PC-3 (cell line): ENCODE measurements around the gene PAX4. TPM values are rescaled to one million over a fixed set of nuclear protein-coding genes. Genes with fewer than 3 reads are reported as not detected.

Experiments used
- ATAC-seq: fragments of 200-7000 bp; cut with Tn5 transposase; 2 replicates; pipeline ENCODE4 v1.9.1; 2020; ENCODE audit warnings: mild to moderate bottlenecking, moderate library complexity
- BruUV-seq: library from RNA; stranded (reverse); fragments of 400-500 nt; replicated peaks from 2 replicates; lab custom pipeline; 2021; lab: Mats Ljungman, UMichigan
- CTCF ChIA-PET: fragments of 300-600 bp; sonication (Branson Sonifier 250); formaldehyde crosslinking; loops from one replicate; lab custom pipeline; 2022; ENCODE audit warnings: antibody characterized with exemption; lab: Charles Lee
- POLR2A ChIA-PET: fragments of 300-600 bp; sonication (Branson Sonifier 250); formaldehyde crosslinking; loops from one replicate; lab custom pipeline; 2022; ENCODE audit warnings: antibody characterized with exemption; ENCODE audit not compliant: unreplicated experiment; lab: Charles Lee
- DNase-seq: peaks from one replicate; pipeline ENCODE4 v3.0.0-alpha.2; 2015
- H2AFZ ChIP-seq: fragments of 300-600 bp; sonication (generic); 2 replicates; pipeline ENCODE4 v1.6.0; 2016; ENCODE audit warnings: antibody characterized with exemption, low read length
- H3F3A ChIP-seq: fragments of 300-600 bp; sonication (generic); one replicate; pipeline ENCODE4 v1.6.0; 2017; ENCODE audit warnings: antibody characterized with exemption, low read length, control low read depth, mild to moderate bottlenecking; ENCODE audit not compliant: unreplicated experiment
- H3K27ac ChIP-seq: fragments of 300-600 bp; sonication (generic); 2 replicates; pipeline ENCODE4 v1.5.1; 2016; ENCODE audit warnings: mild to moderate bottlenecking, low read length
- H3K27me3 ChIP-seq: fragments of 300-600 bp; sonication (generic); 2 replicates; pipeline ENCODE4 v1.6.1; 2016; ENCODE audit warnings: low read length, mixed read lengths
- H3K36me3 ChIP-seq: fragments of 300-600 bp; sonication (generic); 2 replicates; pipeline ENCODE4 v1.6.1; 2016; ENCODE audit warnings: low read depth, mixed run types, low read length, mixed read lengths
- H3K4me1 ChIP-seq: fragments of 300-600 bp; sonication (generic); 2 replicates; pipeline ENCODE4 v1.5.1; 2016; ENCODE audit warnings: low read length; ENCODE audit not compliant: insufficient read depth
- H3K4me2 ChIP-seq: fragments of 300-600 bp; sonication (generic); 2 replicates; pipeline ENCODE4 v1.6.0; 2016; ENCODE audit warnings: low read length
- H3K4me3 ChIP-seq: fragments of 300-600 bp; sonication (generic); 2 replicates; pipeline ENCODE4 v1.5.1; 2016; ENCODE audit warnings: mild to moderate bottlenecking, low read length, mixed read lengths
- H3K79me2 ChIP-seq: fragments of 300-600 bp; sonication (generic); 2 replicates; pipeline ENCODE4 v1.6.1; 2017; ENCODE audit warnings: low read length, mixed read lengths
- H3K9ac ChIP-seq: fragments of 300-600 bp; sonication (generic); 2 replicates; pipeline ENCODE4 v1.6.0; 2016; ENCODE audit warnings: mild to moderate bottlenecking, low read length
- H3K9me2 ChIP-seq: fragments of 300-600 bp; sonication (generic); replicated peaks from 2 replicates; pipeline ENCODE4 v1.6.1; 2016; ENCODE audit warnings: mixed run types, low read length, mixed read lengths
- H3K9me3 ChIP-seq: fragments of 300-600 bp; sonication (generic); 2 replicates; pipeline ENCODE4 v1.6.1; 2016; ENCODE audit warnings: low read length, mixed read lengths
- H4K20me1 ChIP-seq: fragments of 300-600 bp; sonication (generic); 2 replicates; pipeline ENCODE4 v1.6.1; 2016; ENCODE audit warnings: low read length, mixed read lengths
- CTCF ChIP-seq: fragments of 300-600 bp; sonication (generic); conservative IDR thresholded peaks from 2 replicates; pipeline ENCODE4 v1.5.1; 2017; ENCODE audit warnings: antibody characterized with exemption, low read depth, mild to moderate bottlenecking, low read length
- EZH2 ChIP-seq: fragments of 300-600 bp; sonication (generic); IDR thresholded peaks from one replicate; pipeline ENCODE4 v1.6.1; 2017; ENCODE audit warnings: antibody characterized with exemption, mild to moderate bottlenecking, low read length; ENCODE audit not compliant: unreplicated experiment
- EZH2phosphoT487 ChIP-seq: fragments of 300-600 bp; sonication (generic); IDR thresholded peaks from 2 replicates; pipeline ENCODE4 v1.6.1; 2018; ENCODE audit warnings: mild to moderate bottlenecking, antibody characterized with exemption, low read length, borderline replicate concordance
- intact Hi-C: fragments of 100-400 bp; cut with micrococcal nuclease; formaldehyde crosslinking; loops from 2 replicates; pipeline ENCODE4 v1.9.0; 2023
- total RNA-seq: library from RNA; depleted of rRNA; stranded (reverse); fragments of >200 nt; gene quantifications from 2 replicates; pipeline ENCODE4 v1.2.3, GENCODE V29; 2014

PAX4 gene
- total RNA-seq, 1 experiment from 2014 or later: not detected

GRCh38 chr7:127585044-127585953 is 32.6 kb downstream of the PAX4 start, which contains the start of gene GCC1:
GCC1 (minus strand) TSS chr7:127585596; CDS start chr7:127585182, 414 bp downstream.
- ATAC-seq: peak; percentile 67
- no peaks in the 10 kb centered on the region for H3K9me3 ChIP-seq
- POLR2A ChIA-PET: interaction anchor here (0.6 to 0.7 kb wide), 3 partner anchors 82 to 1155 kb away, joined by 4 to 5 read pairs (median 4); no protein-coding TSS in a partner anchor
- intact Hi-C loops: loop anchor here (5.0 kb wide), 1 partner anchor 82 kb away; no protein-coding TSS in a partner anchor
- no peaks in the 10 kb centered on the region for H3K9me2 ChIP-seq
- peaks cover 27% of the 10 kb centered on the region for H3K4me1 ChIP-seq
- H4K20me1 ChIP-seq: peaks cover 27% of the 10 kb centered on the region
- TSS peak; percentile 42 for BruUV-seq
- peak within 1 kb of the TSS; percentile 46 for H3K27ac ChIP-seq
- H3F3A ChIP-seq: no peaks in the 10 kb centered on the region
- CTCF ChIA-PET: interaction anchor here (0.6 kb wide), 1 partner anchor 193 kb away, joined by 4 read pairs; the partner anchor contains the start of gene ZNF800
- H3K36me3 ChIP-seq: peaks cover 9% of the 10 kb centered on the region
- H3K79me2 ChIP-seq: peaks cover 64% of the 10 kb centered on the region
- peak within 1 kb of the TSS; percentile 90 for H3K9ac ChIP-seq
- TF ChIP-seq EZH2 (no peak), EZH2phosphoT487 (no peak), CTCF (no peak)
- peak within 1 kb of the TSS; percentile 90 for H3K4me3 ChIP-seq
- peak within 1 kb of the TSS; percentile 99 for H3K4me2 ChIP-seq
- H2AFZ ChIP-seq: peak within 1 kb of the TSS; percentile 84
- H3K27me3 ChIP-seq: no peaks in the 10 kb centered on the region
- DNase-seq: peak; percentile 90

- Histone ChIP-seq H3K4me2 (peak overlapping the region; percentile 99), H2AFZ (peak overlapping the region; percentile 84; the same call in 1 of the 2 replicates), H3K4me3 (peak overlapping the region; percentile 90), H3K27me3 (no peaks in the 10 kb centered on the region), H3K36me3 (peaks cover 5% of the 10 kb centered on the region; the same call in 1 of the 2 replicates), H4K20me1 (peaks cover 23% of the 10 kb centered on the region), H3F3A (no peaks in the 10 kb centered on the region), H3K9ac (peak overlapping the region; percentile 90), H3K27ac (no peak overlapping the region), H3K9me2 (no peaks in the 10 kb centered on the region), H3K9me3 (no peaks in the 10 kb centered on the region), H3K4me1 (peaks cover 27% of the 10 kb centered on the region), H3K79me2 (peaks cover 63% of the 10 kb centered on the region)
- intact Hi-C loops: loop anchor here (5.0 kb wide), 1 partner anchor 83 kb away; no protein-coding TSS in a partner anchor
- POLR2A ChIA-PET: no interaction called here
- no TSS peak for BruUV-seq
- CTCF ChIA-PET: no interaction called here
- TF ChIP-seq EZH2phosphoT487: no peak
- no peak for TF ChIP-seq CTCF
- no peak for TF ChIP-seq EZH2
- DNase-seq (no peak), ATAC-seq (no peak)
Observed at GRCh38 chr7:127584648-127585043, 33.3 kb downstream of the PAX4 start.
